ENCODE data around the gene RILP.

DNA sequence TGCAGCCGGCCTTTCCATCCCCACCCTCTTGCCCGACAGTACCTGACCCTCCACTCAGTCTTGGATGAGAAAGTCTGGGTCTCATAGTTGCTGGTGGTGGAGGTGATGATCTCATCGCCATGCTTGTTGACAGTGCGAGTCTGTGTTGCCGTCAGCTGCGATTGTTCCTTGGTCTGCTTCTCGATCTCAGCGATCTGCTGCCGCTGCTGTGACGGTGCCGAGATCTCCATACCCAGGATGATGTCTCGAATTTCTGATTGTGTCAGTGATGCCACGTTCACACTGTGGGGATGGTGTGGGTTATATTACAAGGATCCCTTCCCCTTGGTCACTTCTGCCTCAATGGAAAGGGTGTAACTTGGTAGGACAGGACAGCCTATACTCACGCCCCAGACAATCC is 4.1 kb upstream of the RILP start:
- TF ChIP-seq CTCF (IDR thresholded peaks at IDR 0.05) (no peak), EP300 (IDR thresholded peaks at IDR 0.05) (no peak), POLR2A (IDR thresholded peaks at IDR 0.05) (no peak)

Measured in tibial nerve (tissue), 4 donors.